ENCODE results near the gene CPNE2.

DNA sequence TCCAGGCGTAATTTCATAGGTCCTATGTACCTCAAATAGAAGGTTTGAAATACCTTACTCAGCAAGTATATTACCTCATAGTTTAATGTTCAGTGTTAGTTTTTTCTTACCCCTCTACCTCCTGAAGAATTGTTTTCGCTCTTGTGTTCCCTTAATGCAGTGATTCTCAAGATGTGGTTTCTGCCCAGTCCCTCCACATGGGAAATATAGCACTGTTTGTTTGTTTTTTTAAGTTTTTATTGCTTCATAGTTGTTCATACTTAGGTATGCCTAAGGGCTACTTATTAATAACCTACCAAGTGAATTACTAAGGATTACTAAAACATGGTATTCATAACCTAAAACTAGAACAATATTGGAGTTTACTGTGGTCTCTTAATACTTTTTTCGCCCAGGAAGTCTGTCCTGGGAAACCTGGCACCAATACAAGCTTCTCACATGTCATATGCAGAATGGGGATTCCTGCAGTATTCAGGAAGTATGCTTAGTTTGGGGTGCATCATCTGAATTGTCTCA, 98.7 kb downstream of the CPNE2 start:
- TF ChIP-seq, protein P1, sequence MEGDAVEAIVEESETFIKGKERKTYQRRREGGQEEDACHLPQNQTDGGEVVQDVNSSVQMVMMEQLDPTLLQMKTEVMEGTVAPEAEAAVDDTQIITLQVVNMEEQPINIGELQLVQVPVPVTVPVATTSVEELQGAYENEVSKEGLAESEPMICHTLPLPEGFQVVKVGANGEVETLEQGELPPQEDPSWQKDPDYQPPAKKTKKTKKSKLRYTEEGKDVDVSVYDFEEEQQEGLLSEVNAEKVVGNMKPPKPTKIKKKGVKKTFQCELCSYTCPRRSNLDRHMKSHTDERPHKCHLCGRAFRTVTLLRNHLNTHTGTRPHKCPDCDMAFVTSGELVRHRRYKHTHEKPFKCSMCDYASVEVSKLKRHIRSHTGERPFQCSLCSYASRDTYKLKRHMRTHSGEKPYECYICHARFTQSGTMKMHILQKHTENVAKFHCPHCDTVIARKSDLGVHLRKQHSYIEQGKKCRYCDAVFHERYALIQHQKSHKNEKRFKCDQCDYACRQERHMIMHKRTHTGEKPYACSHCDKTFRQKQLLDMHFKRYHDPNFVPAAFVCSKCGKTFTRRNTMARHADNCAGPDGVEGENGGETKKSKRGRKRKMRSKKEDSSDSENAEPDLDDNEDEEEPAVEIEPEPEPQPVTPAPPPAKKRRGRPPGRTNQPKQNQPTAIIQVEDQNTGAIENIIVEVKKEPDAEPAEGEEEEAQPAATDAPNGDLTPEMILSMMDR (IDR thresholded peaks at IDR 0.05 in 2 of 3, conservative IDR thresholded peaks at IDR 0.05 in 1 of 3; ENCODE audit: control insufficient read depth in 2 of 3, extremely low read depth in 1 of 3, insufficient read depth in 1 of 3, low read depth in 3 of 3, low read length in 3 of 3), result no peak
- TF ChIP-seq EGR1 (IDR thresholded peaks at IDR 0.05; ENCODE audit: borderline replicate concordance in 1 of 2, low read depth in 2 of 2, low read length in 2 of 2) (no peak), MYC (IDR thresholded peaks at IDR 0.05; ENCODE audit: insufficient read depth, insufficient read length, insufficient replicate concordance, low read length, severe bottlenecking) (no peak), POU2F2 (IDR thresholded peaks at IDR 0.05; ENCODE audit: borderline replicate concordance, low read depth, low read length) (no peak), ZSCAN29 (IDR thresholded peaks at IDR 0.05) (no peak), ZZZ3 (IDR thresholded peaks at IDR 0.05; ENCODE audit: control insufficient read depth, insufficient read length, low read depth) (no peak)
